H1 (cell line): ENCODE measurements around the gene KLHL5. TPM values are rescaled to one million over a fixed set of nuclear protein-coding genes. Genes with fewer than 3 reads are reported as not detected.

Experiments used
- ASH2L ChIP-seq: fragments of 200-600, 300-600 bp; sonication (generic); IDR thresholded peaks from one replicate; pipeline ENCODE4 v1.7.1; 2017; ENCODE audit warnings: low read length
- GABPA ChIP-seq: IDR thresholded peaks from 2 replicates; pipeline ENCODE4 v1.6.1; 2011; ENCODE audit warnings: mild to moderate bottlenecking, low read length, moderate library complexity, borderline replicate concordance; ENCODE audit not compliant: insufficient read depth
- NANOG ChIP-seq: IDR thresholded peaks from 2 replicates; pipeline ENCODE4 v1.6.1; 2011; ENCODE audit warnings: low read length, low read depth, mild to moderate bottlenecking, inconsistent platforms; ENCODE audit not compliant: insufficient read depth, poor library complexity, severe bottlenecking
- TEAD4 ChIP-seq: IDR thresholded peaks from 2 replicates; pipeline ENCODE4 v1.6.1; 2012; ENCODE audit warnings: low read depth, low read length, inconsistent platforms, mixed read lengths
- polyA plus RNA-seq, 7 experiments: library from polyadenylated mRNA; depleted of rRNA in 3 of 7; stranded (reverse) in 5 of 7; unstranded in 2 of 7; fragments of >200 nt in 5 of 7; fragments of 200-250 nt in 2 of 7; gene quantifications; 1 replicate in 5 of 7; 2 replicates in 1 of 7; 4 replicates in 1 of 7; pipeline versions ENCODE4 v1.2.1 to v1.2.3, GENCODE V29; 2011 to 2013; ENCODE audit warnings: missing spikeins in 2 of 7, mixed read lengths in 2 of 7
- total RNA-seq: library from RNA; stranded (reverse); fragmentation: NEBNext Ultra II Directional; extraction: Animal tissue kit (Norgen Biotek cat#: 25700); gene quantifications from 2 replicates; pipeline ENCODE4 v1.2.1, GENCODE V29; 2021

KLHL5 gene
- total and polyA plus RNA-seq, 2 of the 8 experiments (the other 6 are each of a cell fraction or from before 2014, with no cell fraction given), result 13.0 to 23.6 TPM

GRCh38 chr4:39103291-39103690 lies 41.3 kb downstream of the KLHL5 start (continued):
- TF ChIP-seq NANOG, result no peak
- TF ChIP-seq ASH2L, result no peak
- TF ChIP-seq GABPA, result no peak
- TF ChIP-seq TEAD4, result no peak
